SK-N-MC (cell line): ENCODE measurements around the gene LRPAP1.

ENCODE experiments used
- EZH2 ChIP-seq: fragments of 200-600 bp; sonication (generic); IDR thresholded peaks from one replicate; pipeline ENCODE4 v1.6.1; 2017; ENCODE audit warnings: antibody characterized with exemption
- FOXP2 ChIP-seq: optimal IDR thresholded peaks from 2 replicates; pipeline ENCODE3; 2011; ENCODE audit warnings: mild to moderate bottlenecking, moderate library complexity; ENCODE audit not compliant: insufficient read depth; ENCODE audit errors: extremely low read length, control extremely low read depth
- POLR2AphosphoS5 ChIP-seq: IDR thresholded peaks from 2 replicates; pipeline ENCODE4 v1.6.1; 2012; ENCODE audit warnings: mild to moderate bottlenecking, low read depth, low read length, borderline replicate concordance

GRCh38 chr4:3499710-3500109, 32.5 kb downstream of the LRPAP1 start:
- TF ChIP-seq EZH2 (no peak), POLR2AphosphoS5 (no peak), FOXP2 (no peak)
